Measurements from ENCODE around the gene CADM2.

DNA sequence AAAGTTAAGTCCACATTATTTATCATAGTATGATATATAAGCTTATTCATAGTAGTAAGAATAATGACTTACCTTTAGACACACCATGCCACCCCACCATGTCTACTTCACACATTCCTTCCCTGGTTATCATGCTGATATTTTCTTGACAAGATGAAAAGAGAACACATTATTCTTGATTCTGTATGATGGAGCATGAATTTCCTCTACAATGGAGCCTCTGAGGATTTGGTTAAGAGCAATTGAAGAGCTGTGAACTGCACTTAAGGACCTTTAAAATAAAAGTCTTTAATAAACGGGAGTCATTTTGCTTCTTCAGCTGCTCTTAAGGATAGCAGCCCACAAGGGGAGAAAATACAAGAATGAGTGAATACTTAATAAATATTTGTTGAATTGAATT lies 226.7 kb downstream of the CADM2 start:
- TF ChIP-seq, protein P1, sequence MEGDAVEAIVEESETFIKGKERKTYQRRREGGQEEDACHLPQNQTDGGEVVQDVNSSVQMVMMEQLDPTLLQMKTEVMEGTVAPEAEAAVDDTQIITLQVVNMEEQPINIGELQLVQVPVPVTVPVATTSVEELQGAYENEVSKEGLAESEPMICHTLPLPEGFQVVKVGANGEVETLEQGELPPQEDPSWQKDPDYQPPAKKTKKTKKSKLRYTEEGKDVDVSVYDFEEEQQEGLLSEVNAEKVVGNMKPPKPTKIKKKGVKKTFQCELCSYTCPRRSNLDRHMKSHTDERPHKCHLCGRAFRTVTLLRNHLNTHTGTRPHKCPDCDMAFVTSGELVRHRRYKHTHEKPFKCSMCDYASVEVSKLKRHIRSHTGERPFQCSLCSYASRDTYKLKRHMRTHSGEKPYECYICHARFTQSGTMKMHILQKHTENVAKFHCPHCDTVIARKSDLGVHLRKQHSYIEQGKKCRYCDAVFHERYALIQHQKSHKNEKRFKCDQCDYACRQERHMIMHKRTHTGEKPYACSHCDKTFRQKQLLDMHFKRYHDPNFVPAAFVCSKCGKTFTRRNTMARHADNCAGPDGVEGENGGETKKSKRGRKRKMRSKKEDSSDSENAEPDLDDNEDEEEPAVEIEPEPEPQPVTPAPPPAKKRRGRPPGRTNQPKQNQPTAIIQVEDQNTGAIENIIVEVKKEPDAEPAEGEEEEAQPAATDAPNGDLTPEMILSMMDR (IDR thresholded peaks at IDR 0.05; ENCODE audit: insufficient read depth, low read depth, low read length): no peak
- TF ChIP-seq EZH2 (IDR thresholded peaks at IDR 0.05; ENCODE audit: insufficient read depth, low read length): no peak
